ENCODE results near the gene NCKAP5.

DNA sequence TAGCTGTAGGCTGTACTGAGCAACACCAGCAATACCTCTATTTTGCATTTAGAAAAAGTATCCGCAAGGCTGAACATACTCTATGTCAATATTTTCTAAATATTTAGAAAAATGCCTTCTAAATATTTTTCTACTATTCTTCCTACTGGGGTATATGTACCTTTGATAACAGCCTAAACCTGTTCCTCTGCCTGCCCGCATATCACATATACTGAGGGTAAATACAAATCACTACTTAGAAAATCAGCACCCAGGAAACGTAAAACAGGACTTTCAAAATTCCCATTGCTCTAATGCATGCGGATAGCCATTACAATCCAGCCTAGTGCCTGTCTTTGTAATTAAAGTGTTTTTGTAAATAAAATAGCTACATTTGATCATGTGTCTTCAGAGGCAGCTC, 56.1 kb downstream of the NCKAP5 start:
- no peak for TF ChIP-seq FOXK2 (IDR thresholded peaks at IDR 0.05)
- TF ChIP-seq SETDB1 (CRISPR knock-in tag; IDR thresholded peaks at IDR 0.05; ENCODE audit: borderline replicate concordance), result no peak
- TF ChIP-seq, protein P1, sequence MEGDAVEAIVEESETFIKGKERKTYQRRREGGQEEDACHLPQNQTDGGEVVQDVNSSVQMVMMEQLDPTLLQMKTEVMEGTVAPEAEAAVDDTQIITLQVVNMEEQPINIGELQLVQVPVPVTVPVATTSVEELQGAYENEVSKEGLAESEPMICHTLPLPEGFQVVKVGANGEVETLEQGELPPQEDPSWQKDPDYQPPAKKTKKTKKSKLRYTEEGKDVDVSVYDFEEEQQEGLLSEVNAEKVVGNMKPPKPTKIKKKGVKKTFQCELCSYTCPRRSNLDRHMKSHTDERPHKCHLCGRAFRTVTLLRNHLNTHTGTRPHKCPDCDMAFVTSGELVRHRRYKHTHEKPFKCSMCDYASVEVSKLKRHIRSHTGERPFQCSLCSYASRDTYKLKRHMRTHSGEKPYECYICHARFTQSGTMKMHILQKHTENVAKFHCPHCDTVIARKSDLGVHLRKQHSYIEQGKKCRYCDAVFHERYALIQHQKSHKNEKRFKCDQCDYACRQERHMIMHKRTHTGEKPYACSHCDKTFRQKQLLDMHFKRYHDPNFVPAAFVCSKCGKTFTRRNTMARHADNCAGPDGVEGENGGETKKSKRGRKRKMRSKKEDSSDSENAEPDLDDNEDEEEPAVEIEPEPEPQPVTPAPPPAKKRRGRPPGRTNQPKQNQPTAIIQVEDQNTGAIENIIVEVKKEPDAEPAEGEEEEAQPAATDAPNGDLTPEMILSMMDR (CRISPR knock-in tag; IDR thresholded peaks at IDR 0.05), result no peak
- no peak for TF ChIP-seq CEBPB (IDR thresholded peaks at IDR 0.05; ENCODE audit: borderline replicate concordance, low read depth, low read length)
- TF ChIP-seq, protein P2, sequence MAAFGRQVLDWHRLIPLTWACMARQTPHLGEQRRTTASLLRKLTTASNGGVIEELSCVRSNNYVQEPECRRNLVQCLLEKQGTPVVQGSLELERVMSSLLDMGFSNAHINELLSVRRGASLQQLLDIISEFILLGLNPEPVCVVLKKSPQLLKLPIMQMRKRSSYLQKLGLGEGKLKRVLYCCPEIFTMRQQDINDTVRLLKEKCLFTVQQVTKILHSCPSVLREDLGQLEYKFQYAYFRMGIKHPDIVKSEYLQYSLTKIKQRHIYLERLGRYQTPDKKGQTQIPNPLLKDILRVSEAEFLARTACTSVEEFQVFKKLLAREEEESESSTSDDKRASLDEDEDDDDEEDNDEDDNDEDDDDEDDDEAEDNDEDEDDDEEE (CRISPR knock-in tag; IDR thresholded peaks at IDR 0.05), result no peak
- no peak for TF ChIP-seq POLR2A (IDR thresholded peaks at IDR 0.05; ENCODE audit: insufficient read depth in 1 of 2, low read depth in 2 of 2, low read length in 2 of 2)

Data from HepG2 (cell line).